Measurements from ENCODE around the gene RHOU.
"Not testable (repeated sequence)": the region's sequence is repeated elsewhere in the genome, so short reads cannot be mapped to it uniquely, and the experiment has no call there.

- not testable (repeated sequence) for TF ChIP-seq CTCF (IDR thresholded peaks at IDR 0.05); ZFX (IDR thresholded peaks at IDR 0.05; ENCODE audit: borderline replicate concordance)
Measured at GRCh38 chr1:228775946-228776345, 40.7 kb downstream of the RHOU start.

All from 22Rv1 (cell line).